ENCODE data around the gene SMIM5.

Gene SMIM5

DNA sequence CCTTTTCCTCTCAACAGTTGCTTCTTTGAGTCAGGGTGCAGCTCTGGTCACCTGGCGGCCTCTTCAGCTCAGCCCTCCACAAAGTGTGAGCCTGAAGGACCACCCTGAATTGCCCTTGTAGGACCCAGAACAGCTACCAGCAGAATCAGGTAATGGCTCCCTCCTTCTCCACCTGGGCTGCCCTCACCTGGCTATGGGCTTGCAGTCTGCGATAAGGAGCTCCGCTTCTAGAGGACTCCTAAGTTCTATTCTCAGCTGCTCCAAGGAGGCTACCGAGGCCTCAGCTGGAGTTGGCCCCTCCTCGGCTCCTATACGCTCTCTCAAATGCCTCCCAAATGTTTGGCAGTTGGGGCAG lies 13.4 kb downstream of the SMIM5 start:
- Histone ChIP-seq H4K20me1 (ENCODE audit: insufficient read depth, low read length) (no peaks in the 10 kb centered on the region), H3K36me3 (replicated peaks; ENCODE audit: low read depth, low read length) (peaks cover 51% of the 10 kb centered on the region), H3K4me2 (ENCODE audit: low read length) (peak overlapping the region; percentile 81), H3K4me1 (ENCODE audit: low read length) (peaks cover 24% of the 10 kb centered on the region), H3K4me3 (ENCODE audit: low read length) (peak overlapping the region; percentile 73), H2AFZ (ENCODE audit: low read depth, low read length) (0 out of 2 replicates have a peak overlapping the region, but pooled peaks have one; percentile 60), H3K9me3 (ENCODE audit: insufficient read depth, low read length) (no peaks in the 10 kb centered on the region), H3K27me3 (ENCODE audit: low read depth, low read length) (no peaks in the 10 kb centered on the region), H3K79me2 (ENCODE audit: low read length) (peaks cover 12% of the 10 kb centered on the region), H3K9ac (ENCODE audit: low read length) (peak overlapping the region; percentile 72), H3K27ac (ENCODE audit: low read length) (peak overlapping the region; percentile 76)
- TF ChIP-seq, protein P1, sequence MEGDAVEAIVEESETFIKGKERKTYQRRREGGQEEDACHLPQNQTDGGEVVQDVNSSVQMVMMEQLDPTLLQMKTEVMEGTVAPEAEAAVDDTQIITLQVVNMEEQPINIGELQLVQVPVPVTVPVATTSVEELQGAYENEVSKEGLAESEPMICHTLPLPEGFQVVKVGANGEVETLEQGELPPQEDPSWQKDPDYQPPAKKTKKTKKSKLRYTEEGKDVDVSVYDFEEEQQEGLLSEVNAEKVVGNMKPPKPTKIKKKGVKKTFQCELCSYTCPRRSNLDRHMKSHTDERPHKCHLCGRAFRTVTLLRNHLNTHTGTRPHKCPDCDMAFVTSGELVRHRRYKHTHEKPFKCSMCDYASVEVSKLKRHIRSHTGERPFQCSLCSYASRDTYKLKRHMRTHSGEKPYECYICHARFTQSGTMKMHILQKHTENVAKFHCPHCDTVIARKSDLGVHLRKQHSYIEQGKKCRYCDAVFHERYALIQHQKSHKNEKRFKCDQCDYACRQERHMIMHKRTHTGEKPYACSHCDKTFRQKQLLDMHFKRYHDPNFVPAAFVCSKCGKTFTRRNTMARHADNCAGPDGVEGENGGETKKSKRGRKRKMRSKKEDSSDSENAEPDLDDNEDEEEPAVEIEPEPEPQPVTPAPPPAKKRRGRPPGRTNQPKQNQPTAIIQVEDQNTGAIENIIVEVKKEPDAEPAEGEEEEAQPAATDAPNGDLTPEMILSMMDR (IDR thresholded peaks at IDR 0.05; ENCODE audit: low read depth, low read length), result no peak
- TF ChIP-seq EZH2phosphoT487 (IDR thresholded peaks at IDR 0.05; ENCODE audit: low read depth), result no peak

DNA sequence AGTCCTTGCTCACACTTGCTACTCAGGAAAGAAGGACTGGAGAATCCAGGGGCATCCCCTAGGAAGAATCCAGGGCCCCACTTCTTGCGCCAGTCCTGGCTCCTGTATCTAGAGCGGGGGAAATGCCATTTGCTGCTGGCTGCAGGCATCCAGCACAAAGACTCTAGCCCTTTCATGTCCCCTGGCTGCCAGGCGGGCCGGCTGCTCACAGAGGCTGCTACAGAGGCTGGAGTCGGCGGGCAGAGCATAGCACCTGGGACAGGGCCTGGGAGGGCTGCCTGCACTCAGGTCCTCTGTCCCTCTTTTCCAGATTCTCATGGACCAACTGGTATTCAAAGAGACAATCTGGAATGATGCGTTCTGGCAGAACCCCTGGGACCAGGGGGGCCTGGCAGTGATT lies 13.8 kb downstream of the SMIM5 start:
- Histone ChIP-seq H3K36me3 (replicated peaks; ENCODE audit: low read depth, low read length) (peaks cover 48% of the 10 kb centered on the region), H3K4me1 (ENCODE audit: low read length) (peaks cover 24% of the 10 kb centered on the region), H3K27me3 (ENCODE audit: low read depth, low read length) (no peaks in the 10 kb centered on the region), H2AFZ (ENCODE audit: low read depth, low read length) (no peak overlapping the region), H3K4me2 (ENCODE audit: low read length) (peak overlapping the region; percentile 81), H3K9ac (ENCODE audit: low read length) (peak overlapping the region; percentile 72; the same call in 1 of the 2 replicates), H3K9me3 (ENCODE audit: insufficient read depth, low read length) (no peaks in the 10 kb centered on the region), H4K20me1 (ENCODE audit: insufficient read depth, low read length) (no peaks in the 10 kb centered on the region), H3K79me2 (ENCODE audit: low read length) (peaks cover 12% of the 10 kb centered on the region), H3K4me3 (ENCODE audit: low read length) (peak overlapping the region; percentile 73; the same call in 1 of the 2 replicates), H3K27ac (ENCODE audit: low read length) (peak overlapping the region; percentile 76)
- TF ChIP-seq, protein P1 (IDR thresholded peaks at IDR 0.05; ENCODE audit: low read depth, low read length), result no peak
- no peak for TF ChIP-seq EZH2phosphoT487 (IDR thresholded peaks at IDR 0.05; ENCODE audit: low read depth)

DNA sequence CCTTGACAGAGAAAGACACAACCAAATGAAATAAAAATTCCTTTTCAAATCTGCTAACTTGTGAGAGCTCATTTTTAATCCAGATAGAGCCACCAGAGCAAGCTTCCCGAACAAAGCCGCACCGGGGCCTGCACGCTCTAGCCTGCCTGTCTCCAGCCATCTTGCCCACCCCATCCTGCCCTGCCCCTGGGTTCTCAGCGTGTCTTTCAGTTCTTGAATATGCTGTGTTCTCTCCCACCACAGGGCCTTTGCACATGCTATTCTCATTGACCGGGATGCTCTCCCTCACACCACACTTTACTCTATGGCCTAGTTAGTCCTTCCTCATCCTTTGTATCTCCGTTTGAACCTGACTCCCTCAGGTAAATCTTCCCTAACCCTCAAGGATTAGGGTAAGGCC lies 14.7 kb downstream of the SMIM5 start:
- H3K4me2 ChIP-seq (ENCODE audit: low read length), result no peak overlapping the region
- H3K4me3 ChIP-seq (ENCODE audit: low read length), result no peak overlapping the region
- peaks cover 28% of the 10 kb centered on the region for H3K4me1 ChIP-seq (ENCODE audit: low read length)
- no peak overlapping the region for H3K27ac ChIP-seq (ENCODE audit: low read length)
- H4K20me1 ChIP-seq (ENCODE audit: insufficient read depth, low read length), result no peaks in the 10 kb centered on the region
- no peaks in the 10 kb centered on the region for H3K9me3 ChIP-seq (ENCODE audit: insufficient read depth, low read length)
- peaks cover 12% of the 10 kb centered on the region for H3K79me2 ChIP-seq (ENCODE audit: low read length)
- H2AFZ ChIP-seq (ENCODE audit: low read depth, low read length), result no peak overlapping the region
- no peak for TF ChIP-seq EZH2phosphoT487 (IDR thresholded peaks at IDR 0.05; ENCODE audit: low read depth)
- TF ChIP-seq, protein P1 (IDR thresholded peaks at IDR 0.05; ENCODE audit: low read depth, low read length), result no peak
- no peaks in the 10 kb centered on the region for H3K27me3 ChIP-seq (ENCODE audit: low read depth, low read length)
- peaks cover 50% of the 10 kb centered on the region for H3K36me3 ChIP-seq (replicated peaks; ENCODE audit: low read depth, low read length)
- no peak overlapping the region for H3K9ac ChIP-seq (ENCODE audit: low read length)

DNA sequence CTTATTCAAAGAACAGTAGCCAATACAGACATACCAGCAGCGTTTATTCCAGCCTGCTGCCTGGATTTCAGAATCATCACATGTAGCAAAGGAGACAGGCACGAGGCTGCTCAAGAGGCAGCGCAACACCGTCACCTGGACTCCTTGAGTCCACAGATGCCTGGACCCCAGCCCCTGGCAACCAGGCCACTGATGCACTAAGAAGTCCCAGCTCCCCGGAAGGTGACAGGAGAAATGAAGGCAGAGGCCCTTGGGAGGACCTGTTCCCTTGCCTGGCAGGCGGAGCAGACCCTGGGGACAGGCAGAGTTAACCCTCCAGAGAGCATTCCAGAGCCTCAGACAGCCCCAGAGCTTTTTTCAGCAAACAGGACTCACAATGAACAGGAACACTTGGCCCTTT lies 16.5 kb downstream of the SMIM5 start:
- Histone ChIP-seq H3K9me3 (ENCODE audit: insufficient read depth, low read length) (no peaks in the 10 kb centered on the region), H3K4me3 (ENCODE audit: low read length) (no peak overlapping the region), H3K4me1 (ENCODE audit: low read length) (peaks cover 32% of the 10 kb centered on the region), H3K79me2 (ENCODE audit: low read length) (peaks cover 12% of the 10 kb centered on the region), H2AFZ (ENCODE audit: low read depth, low read length) (no peak overlapping the region), H3K36me3 (replicated peaks; ENCODE audit: low read depth, low read length) (peaks cover 52% of the 10 kb centered on the region), H3K4me2 (ENCODE audit: low read length) (no peak overlapping the region), H3K27me3 (ENCODE audit: low read depth, low read length) (no peaks in the 10 kb centered on the region), H3K27ac (ENCODE audit: low read length) (no peak overlapping the region), H4K20me1 (ENCODE audit: insufficient read depth, low read length) (no peaks in the 10 kb centered on the region), H3K9ac (ENCODE audit: low read length) (no peak overlapping the region)
- TF ChIP-seq, protein P1 (IDR thresholded peaks at IDR 0.05; ENCODE audit: low read depth, low read length), result no peak
- no peak for TF ChIP-seq EZH2phosphoT487 (IDR thresholded peaks at IDR 0.05; ENCODE audit: low read depth)
